Hepatocyte (in vitro differentiated cells): ENCODE data around the gene TCF19.

Source experiments
- CTCF ChIP-seq: fragments of 200-600 bp; sonication (generic); IDR thresholded peaks from 2 replicates; pipeline ENCODE4 v1.5.1; 2016; ENCODE audit warnings: antibody characterized with exemption, mild to moderate bottlenecking; ENCODE audit not compliant: poor library complexity
- EZH2 ChIP-seq: fragments of 200-600 bp; sonication (generic); IDR thresholded peaks from 2 replicates; pipeline ENCODE4 v1.6.1; 2016; ENCODE audit warnings: antibody characterized with exemption, mild to moderate bottlenecking, borderline replicate concordance
- EZH2phosphoT487 ChIP-seq: fragments of 200-600 bp; sonication (generic); IDR thresholded peaks from one replicate; pipeline ENCODE4 v1.6.1; 2018; ENCODE audit warnings: antibody characterized with exemption, mild to moderate bottlenecking, low read depth, moderate library complexity; ENCODE audit not compliant: unreplicated experiment, severe bottlenecking

DNA sequence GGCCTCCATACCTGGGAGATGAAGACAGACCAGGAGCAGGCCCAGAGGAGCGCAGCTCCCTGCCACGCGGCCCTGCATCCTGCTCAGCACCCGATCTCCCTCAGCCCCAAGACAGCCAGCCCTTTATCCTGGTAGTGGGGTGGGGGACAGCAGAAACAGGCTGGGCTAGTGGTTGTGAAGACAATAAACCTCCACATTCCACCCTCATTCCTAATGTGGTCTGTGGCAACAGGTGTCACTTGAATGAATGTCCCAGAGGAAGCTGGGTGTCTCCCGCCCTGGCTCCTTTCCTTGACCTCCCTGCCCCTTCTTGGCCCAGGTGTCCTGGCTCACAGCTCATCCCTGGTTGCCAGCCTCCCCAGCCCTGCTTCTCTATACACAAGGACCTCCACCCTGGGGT is 45.9 kb upstream of the TCF19 start, which contains the start of gene C6orf15:
- TF ChIP-seq CTCF (no peak), EZH2 (no peak), EZH2phosphoT487 (no peak)
